RKO (cell line): ENCODE measurements around the gene ETV3L.

Source experiments
- DNase-seq: peaks from one replicate; pipeline ENCODE4 v3.0.0-alpha.2; 2016; ENCODE audit warnings: low spot score

Gene ETV3L

DNA sequence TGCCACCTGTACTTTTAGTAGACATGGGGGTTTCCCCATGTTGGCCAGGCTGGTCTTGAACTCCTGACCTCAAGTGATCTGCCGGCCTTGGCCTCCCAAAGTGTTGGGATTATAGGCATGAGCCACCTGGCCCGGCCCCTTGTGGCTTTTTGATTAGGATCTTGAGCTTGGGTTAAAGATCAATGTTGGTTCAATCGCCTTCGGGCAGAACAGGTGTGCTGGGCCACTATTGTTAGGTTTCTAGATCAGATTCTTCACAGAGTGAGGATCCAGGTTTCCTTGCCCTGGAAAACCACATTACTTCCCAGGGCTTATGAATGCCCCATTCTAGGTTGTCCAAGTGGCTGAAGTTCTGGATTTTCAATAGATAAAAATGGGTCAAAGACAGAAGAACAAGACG is 32.5 kb upstream of the ETV3L start:
- DNase-seq: no peak

DNA sequence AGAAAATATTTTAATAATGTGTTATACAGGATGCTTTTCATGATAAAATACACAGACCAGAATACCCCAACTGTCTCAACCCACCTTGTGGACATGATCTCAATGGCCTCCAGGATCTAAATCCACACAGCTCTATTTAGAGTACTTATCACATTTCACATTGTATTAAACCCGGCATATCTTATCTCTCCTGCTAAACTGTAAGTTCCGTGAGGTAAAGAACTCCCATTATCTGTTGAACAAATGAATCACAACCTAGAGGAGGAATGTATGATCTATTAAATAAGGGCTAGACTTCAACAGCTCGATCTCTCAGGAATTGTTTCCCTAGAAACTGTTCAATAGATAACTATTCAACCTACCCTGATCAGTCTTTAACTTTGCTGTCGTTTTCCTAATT is 31.7 kb upstream of the ETV3L start:
- DNase-seq: no peak

DNA sequence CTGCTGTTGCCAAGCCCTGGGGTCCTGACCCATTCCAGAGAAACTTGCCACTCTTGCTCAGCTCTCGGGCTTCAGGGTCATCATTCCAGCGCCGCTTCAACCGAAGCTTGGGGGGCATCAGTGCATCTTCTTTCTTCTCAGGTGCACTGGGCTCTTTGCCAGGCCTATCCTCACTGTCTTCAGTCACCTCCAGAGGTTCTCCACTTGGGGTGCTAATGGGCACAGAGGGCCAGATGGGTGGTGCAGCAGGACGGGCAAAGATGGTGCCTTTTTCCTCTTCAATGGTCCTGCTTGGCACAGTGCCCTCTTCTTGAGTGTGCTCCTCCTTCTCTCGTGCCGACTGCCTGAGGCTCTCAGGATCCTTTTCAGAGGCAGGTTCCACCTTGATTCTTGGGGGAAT is 25.2 kb upstream of the ETV3L start:
- peak; percentile 17 for DNase-seq

- no peak for DNase-seq
These were observed 19.8 kb upstream of the ETV3L start for GRCh38 chr1:157119448-157119847.

- DNase-seq: no peak
These were observed 19.4 kb upstream of the ETV3L start for GRCh38 chr1:157119008-157119407.

GRCh38 chr1:157117527-157118057 is 18.0 kb upstream of the ETV3L start:
- DNase-seq: no peak

GRCh38 chr1:157116737-157117103 is 17.1 kb upstream of the ETV3L start:
- no peak for DNase-seq

GRCh38 chr1:157115851-157116736 is 16.5 kb upstream of the ETV3L start:
- no peak for DNase-seq

GRCh38 chr1:157115429-157115838 is 15.8 kb upstream of the ETV3L start:
- DNase-seq: no peak

DNA sequence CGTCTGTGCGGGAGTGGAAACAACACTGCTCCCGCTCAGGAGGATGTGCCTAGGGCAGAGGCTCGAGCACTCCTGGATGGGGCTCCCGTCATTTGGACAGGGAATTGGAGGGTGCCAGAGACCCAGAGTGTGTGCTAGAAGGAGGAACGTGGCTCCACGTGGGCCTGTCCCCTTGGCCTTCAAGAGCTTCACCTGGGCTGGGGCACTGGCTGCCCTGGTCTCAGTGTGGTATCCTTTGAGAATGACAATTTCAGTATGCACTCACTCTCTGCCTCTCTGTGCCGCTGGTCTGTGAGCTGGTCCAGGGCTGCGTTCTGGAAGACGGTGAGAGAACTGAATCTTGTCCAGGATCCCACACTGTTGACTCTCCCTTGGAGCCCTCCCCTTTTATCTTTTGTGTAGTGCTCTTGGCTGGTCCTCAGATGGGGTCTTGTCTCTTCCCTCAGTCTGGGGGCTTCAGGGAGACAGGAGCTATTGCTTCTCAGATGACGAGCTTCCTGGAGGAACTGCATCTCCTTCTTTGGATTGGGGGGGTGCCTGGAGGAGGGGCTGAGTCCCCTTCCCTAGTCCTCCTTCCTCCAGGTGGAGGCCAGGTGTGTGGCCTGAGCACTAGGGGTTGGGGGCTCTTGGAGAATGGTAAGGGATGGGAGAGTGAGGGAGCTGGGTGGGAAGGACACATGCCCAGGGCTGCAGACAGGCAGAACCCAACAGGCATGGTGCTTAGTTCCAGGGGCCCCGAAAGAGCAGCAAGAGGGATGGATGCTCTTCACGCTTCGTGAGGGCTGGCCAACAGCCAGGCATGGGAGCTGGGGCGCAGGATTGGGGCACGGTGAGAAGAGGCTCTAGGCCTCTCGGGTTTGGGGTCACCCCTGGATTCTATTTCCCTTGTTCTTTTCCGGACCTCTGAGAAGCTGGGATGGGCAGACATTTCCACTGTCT is 14.8 kb upstream of the ETV3L start:
- DNase-seq: no peak

GRCh38 chr1:157113631-157114030 is 14.0 kb upstream of the ETV3L start:
- no peak for DNase-seq

DNA sequence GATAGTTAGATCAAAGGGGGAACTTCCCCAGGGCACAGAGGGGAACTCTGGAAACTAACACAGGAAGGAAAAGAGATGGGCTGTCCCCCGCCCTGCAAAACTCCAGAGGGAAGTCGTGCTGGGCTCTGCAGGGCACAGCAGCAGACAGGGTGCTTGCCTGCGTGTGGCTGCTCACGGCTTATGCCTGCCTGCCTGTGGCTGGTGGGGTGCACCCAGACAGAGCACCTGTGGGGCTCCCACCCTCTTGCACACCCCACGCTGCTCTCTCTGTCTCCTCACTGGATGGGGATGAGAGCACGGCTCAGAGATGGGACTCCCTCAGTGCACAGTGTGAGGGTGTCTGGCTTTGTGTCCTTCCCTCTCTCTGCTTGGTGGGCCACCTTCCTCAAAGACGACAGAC is 13.5 kb upstream of the ETV3L start:
- no peak for DNase-seq

DNA sequence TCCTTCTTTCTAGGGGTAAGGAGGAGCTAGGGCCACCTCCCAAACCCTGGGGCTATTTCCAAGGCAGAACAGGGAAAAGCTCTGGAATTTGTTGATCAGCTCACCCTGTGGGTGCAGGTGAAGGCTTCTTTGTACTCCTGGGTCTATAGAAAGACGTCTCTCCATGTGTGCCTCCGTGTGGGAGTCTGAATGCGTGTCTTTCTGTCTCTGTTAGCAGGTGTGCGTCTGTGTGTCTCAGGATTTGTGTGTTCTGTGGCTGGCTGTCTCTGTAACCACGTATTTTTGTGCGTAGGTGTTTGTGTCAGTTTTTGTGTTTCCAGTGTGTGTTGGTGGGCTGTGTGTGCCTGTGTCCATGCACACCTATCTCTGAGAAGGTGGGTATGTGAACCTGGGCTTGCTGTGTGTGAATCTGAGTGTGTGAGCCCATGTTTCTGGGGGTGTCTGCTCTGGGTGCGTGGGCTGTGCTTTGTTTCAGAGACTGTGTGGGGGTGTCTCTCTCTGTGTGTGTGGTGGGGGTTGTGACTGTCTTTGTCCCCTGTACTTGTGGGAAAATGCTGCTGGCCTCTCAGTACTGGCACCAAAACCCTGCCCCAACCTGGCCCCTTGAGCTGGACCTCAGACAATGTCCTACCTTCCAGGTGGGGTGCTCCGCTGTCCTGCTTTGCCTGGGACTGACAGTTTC is 12.7 kb upstream of the ETV3L start:
- no peak for DNase-seq

DNA sequence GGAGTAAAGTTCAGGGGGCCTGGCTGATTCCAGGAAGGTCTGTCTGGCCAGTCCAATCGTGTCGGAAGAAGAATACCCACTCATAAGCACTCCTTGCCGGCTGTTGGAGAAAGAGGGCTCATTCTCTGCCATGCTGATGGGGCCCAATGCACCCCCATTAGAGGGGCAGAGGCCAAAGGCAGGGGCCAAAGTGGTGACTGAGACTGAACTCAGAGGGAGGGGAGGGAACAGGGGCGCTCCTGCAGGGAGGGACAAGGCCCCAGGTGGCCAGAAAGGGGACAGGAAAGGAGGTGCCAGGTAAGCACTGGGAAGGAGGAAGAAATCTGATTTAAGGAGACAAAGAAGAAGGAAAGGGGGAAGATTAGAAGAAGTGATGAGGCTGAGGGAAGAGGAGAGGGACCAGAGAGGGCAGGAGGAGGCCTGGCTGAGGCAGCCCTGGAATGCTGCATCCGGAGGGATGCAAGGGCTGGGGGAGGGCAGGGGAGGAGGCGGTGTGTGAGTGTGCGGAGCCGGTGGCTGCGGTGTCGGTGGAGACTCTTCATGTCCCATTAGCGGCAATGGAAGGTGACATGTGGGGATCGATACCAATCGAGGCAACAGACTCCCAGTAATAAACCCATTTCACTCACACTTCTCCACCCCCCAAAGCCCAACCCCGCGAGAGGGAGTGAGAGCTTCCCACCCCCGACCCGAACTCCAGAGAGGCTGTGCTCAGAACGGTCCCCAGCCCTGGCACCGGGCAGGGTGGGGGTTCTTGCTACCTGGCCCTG is 12.0 kb upstream of the ETV3L start:
- DNase-seq: no peak

DNA sequence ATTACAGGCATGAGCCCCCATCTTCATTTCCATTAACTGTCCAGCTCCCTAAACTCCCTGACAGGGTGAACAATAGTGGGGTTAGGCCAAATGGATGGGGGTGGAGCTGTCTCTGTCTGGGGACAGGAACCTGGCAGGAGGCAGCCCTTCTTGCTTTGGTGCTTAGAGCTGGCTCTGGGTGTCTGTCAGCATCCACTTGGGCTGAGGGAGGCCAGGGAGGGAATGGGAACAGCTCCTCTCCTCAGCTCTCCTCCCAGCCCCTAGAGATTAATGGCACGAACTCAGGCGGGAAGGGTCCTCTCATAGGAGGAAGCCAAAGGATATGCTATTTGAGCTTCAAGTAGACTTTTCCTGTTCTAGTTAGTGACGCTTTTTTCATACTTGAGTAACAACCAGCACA is 11.1 kb upstream of the ETV3L start:
- DNase-seq: no peak

DNA sequence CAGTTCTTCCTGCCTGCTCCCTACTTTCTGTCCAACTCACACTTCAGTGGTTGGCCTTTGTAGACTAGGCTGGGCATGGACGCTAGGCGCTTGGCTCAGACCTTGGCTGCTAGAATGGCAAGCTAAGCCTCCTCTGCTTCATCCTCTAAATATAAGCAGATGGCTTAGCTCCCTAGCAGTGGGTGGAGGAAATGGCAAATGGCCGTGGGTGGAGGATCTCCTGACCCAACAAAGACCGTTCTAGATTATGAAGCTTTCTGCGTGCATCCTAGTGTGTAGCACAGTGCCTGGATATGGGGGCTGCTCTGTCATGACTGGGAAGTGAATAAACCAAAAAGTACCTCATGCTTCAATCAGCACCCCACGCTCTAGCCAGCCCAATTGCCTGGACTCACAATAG is 10.4 kb upstream of the ETV3L start:
- DNase-seq: no peak

DNA sequence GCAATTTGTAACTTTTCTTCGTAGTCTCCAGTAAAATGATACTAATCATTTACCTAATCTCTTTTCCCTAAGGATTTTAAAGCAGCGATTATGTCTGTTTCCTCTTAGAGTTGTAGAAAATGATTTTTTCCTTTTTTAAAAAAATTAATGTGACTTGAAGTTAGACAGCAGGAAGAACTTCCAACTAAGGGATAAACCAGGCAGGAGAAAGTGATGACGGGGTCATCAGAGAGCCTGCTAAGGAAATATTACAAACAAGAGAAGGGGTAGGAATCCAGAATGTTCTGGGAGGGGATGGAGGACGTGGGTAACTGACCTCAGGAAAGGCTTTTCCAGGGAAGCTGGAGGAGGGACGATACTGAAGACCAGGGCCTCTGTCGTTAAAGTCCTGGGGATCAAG is 8.8 kb upstream of the ETV3L start:
- DNase-seq: no peak

DNA sequence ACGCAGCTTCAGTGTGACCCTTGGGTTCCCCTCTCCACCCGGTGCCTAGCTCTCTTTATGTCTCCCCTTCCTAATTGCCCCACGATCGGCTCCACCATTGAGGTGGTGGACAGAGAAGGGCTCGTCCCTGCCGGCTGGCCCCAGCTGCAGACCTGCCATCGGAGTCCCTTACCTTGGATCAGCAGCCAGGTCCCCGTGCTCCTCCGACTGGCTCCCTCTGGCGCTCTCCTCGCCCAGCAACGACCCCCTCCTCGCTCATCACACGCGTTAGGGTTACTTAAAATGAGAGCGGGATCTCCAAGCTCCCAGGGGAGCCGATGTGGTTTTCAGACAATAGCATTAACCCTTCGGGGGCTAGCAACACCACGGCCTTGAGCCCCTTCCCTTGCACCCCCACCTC is 8.1 kb upstream of the ETV3L start:
- no peak for DNase-seq

DNA sequence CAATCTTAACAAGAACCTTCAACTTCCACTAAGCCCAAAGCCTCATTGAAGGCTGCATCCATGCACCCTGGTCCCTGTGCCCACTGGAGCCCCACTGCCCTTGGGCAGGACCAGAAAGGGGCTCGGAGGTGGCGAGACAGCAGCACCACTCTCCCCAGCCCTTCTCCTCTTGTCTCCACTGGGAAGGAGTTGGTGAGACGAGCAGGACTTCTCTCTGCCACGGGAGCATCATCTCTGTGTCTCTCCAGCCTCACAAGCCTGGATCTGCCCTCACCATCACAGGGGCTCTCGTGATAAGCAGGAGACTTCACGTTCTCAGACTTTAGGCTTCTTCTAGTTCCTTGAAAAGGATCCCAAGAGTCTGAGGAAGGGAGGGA is 7.2 kb upstream of the ETV3L start:
- no peak for DNase-seq

- peak; percentile 86 for DNase-seq
These were observed 6.6 kb upstream of the ETV3L start for GRCh38 chr1:157105988-157106812.
